Endodermal cell (in vitro differentiated cells): ENCODE data around the gene HIRIP3. TPM values are rescaled to one million over a fixed set of nuclear protein-coding genes. Genes with fewer than 3 reads are reported as not detected.

Source experiments
- DNase-seq: peaks from one replicate; pipeline ENCODE4 v3.0.0-alpha.2; 2017
- H3K27ac ChIP-seq: 2 replicates; pipeline ENCODE4 v1.5.1; 2013; ENCODE audit warnings: mild to moderate bottlenecking, low read depth, low read length, moderate library complexity
- H3K27me3 ChIP-seq: 2 replicates; pipeline ENCODE4 v1.6.1; 2013; ENCODE audit warnings: mild to moderate bottlenecking, low read length, moderate library complexity; ENCODE audit not compliant: insufficient read depth, control insufficient read depth, poor library complexity, severe bottlenecking
- H3K36me3 ChIP-seq: 2 replicates; pipeline ENCODE4 v1.7.0; 2013; ENCODE audit warnings: mild to moderate bottlenecking, low read length, moderate library complexity; ENCODE audit not compliant: control insufficient read depth, insufficient read depth
- H3K4me1 ChIP-seq: one replicate; pipeline ENCODE4 v1.7.0; 2013; ENCODE audit warnings: low read length; ENCODE audit not compliant: control insufficient read depth, insufficient read depth
- H3K4me3 ChIP-seq: 2 replicates; pipeline ENCODE4 v1.5.1; 2013; ENCODE audit warnings: mild to moderate bottlenecking, low read length, moderate library complexity
- H3K9ac ChIP-seq: 2 replicates; pipeline ENCODE4 v1.6.1; 2013; ENCODE audit warnings: mild to moderate bottlenecking, low read length, moderate library complexity; ENCODE audit not compliant: poor library complexity, severe bottlenecking; ENCODE audit errors: extremely low read depth
- H3K9me3 ChIP-seq: 2 replicates; pipeline ENCODE4 v1.6.1; 2013; ENCODE audit warnings: mild to moderate bottlenecking, low read length, moderate library complexity; ENCODE audit not compliant: control insufficient read depth
- H3K27ac Mint-ChIP-seq: 2 replicates; pipeline ENCODE4 v1.8.0; 2020; ENCODE audit warnings: mixed read lengths
- H3K27me3 Mint-ChIP-seq: 2 replicates; pipeline ENCODE4 v1.8.0; 2021; ENCODE audit warnings: mild to moderate bottlenecking, mixed read lengths; ENCODE audit not compliant: insufficient read depth
- H3K36me3 Mint-ChIP-seq: 2 replicates; pipeline ENCODE4 v1.8.0; 2020; ENCODE audit warnings: low read depth, mixed read lengths
- H3K4me1 Mint-ChIP-seq: 2 replicates; pipeline ENCODE4 v1.8.0; 2020; ENCODE audit warnings: mixed read lengths
- H3K4me3 Mint-ChIP-seq: 2 replicates; pipeline ENCODE4 v1.8.0; 2020; ENCODE audit warnings: mild to moderate bottlenecking, moderate library complexity, mixed read lengths
- H3K9me3 Mint-ChIP-seq: 2 replicates; pipeline ENCODE4 v1.8.0; 2020; ENCODE audit warnings: mild to moderate bottlenecking, mixed read lengths
- WGBS, 2 experiments: methylation state at CpG; one replicate each; pipeline versions ENCODE4 v1.1.5 to v1.1.7; 2013; ENCODE audit warnings: missing lambda C conversion rate in 2 of 2, mixed read lengths in 1 of 2; ENCODE audit not compliant: insufficient coverage in 1 of 2, insufficient read length in 1 of 2; 5-methylcytosine and 5-hydroxymethylcytosine counted together
- total RNA-seq, 2 donors: library from RNA; stranded (reverse); fragmentation: NEBNext Ultra II Directional in 1 of 2; extraction: Animal tissue kit (Norgen Biotek cat#: 25700) in 1 of 2; gene quantifications; 2 replicates in 1 of 2; 3 replicates in 1 of 2; pipeline ENCODE4 v1.2.1, GENCODE V29; 2021
- TF ChIP-seq, protein P1 (sequence below): fragments of 200-600 bp; sonication (generic); conservative IDR thresholded peaks from 2 replicates; pipeline ENCODE4 v1.5.0; 2021; ENCODE audit warnings: antibody characterized with exemption, mild to moderate bottlenecking

HIRIP3 gene
- total RNA-seq, 2 donors from 2014 or later = 9.4 to 13.9 TPM

DNA sequence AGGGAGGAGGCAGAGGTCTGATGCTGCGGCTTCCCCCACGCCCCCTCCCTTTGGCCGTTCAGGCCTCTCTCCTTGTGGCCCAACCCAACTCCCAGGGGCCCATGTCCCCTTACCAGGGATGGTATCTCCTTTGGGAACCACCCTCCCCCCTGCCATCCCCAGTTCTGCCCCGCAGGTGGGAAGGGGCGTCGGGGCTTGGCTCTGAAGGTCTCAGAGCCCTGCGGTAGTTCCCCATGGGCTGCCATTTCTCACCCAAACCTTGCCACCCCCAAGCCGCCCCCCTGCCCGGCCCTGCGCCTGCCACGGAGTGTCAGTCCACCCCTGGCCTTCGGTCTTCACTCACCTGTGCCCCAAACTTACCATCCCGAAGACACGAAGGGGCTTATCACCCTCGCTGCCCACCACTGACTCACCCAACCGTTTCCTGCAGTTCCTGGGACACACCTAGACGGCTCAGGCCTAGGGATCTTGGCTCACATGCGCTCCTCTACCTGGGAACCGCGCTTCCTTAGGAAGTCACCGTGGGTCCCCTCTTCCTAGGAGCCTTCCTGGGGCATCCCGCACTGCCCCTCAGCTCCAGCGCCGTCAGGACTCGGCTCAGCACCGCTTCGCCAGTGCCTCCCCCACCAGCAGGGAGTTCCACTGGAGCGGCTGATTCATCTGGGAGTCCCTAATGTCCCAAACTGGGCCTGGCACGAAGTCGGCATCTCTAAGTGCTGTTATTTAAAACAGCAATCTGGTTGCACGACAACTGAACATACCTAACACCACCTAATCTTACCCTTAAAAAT is 16.5 kb upstream of the HIRIP3 start:
- Histone ChIP-seq H3K9ac (no peak overlapping the region), H3K4me1 (no peaks in the 10 kb centered on the region), H3K4me3 (no peak overlapping the region), H3K36me3 (no peaks in the 10 kb centered on the region), H3K9me3 (no peaks in the 10 kb centered on the region), H3K27me3 (peaks cover 22% of the 10 kb centered on the region), H3K27ac (no peak overlapping the region)
- Mint-ChIP-seq H3K36me3 (no peaks in the 10 kb centered on the region), H3K4me3 (peak overlapping the region; percentile 62), H3K27me3 (peaks cover 46% of the 10 kb centered on the region), H3K9me3 (no peaks in the 10 kb centered on the region), H3K27ac (no peak overlapping the region), H3K4me1 (peaks cover 7% of the 10 kb centered on the region)
- TF ChIP-seq, protein P1, sequence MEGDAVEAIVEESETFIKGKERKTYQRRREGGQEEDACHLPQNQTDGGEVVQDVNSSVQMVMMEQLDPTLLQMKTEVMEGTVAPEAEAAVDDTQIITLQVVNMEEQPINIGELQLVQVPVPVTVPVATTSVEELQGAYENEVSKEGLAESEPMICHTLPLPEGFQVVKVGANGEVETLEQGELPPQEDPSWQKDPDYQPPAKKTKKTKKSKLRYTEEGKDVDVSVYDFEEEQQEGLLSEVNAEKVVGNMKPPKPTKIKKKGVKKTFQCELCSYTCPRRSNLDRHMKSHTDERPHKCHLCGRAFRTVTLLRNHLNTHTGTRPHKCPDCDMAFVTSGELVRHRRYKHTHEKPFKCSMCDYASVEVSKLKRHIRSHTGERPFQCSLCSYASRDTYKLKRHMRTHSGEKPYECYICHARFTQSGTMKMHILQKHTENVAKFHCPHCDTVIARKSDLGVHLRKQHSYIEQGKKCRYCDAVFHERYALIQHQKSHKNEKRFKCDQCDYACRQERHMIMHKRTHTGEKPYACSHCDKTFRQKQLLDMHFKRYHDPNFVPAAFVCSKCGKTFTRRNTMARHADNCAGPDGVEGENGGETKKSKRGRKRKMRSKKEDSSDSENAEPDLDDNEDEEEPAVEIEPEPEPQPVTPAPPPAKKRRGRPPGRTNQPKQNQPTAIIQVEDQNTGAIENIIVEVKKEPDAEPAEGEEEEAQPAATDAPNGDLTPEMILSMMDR = no peak
- DNase-seq = peak; percentile 70
- WGBS, 2 experiments = 29 to 35% methylated on average over 16 to 31 of the region's 31 CpGs

DNA sequence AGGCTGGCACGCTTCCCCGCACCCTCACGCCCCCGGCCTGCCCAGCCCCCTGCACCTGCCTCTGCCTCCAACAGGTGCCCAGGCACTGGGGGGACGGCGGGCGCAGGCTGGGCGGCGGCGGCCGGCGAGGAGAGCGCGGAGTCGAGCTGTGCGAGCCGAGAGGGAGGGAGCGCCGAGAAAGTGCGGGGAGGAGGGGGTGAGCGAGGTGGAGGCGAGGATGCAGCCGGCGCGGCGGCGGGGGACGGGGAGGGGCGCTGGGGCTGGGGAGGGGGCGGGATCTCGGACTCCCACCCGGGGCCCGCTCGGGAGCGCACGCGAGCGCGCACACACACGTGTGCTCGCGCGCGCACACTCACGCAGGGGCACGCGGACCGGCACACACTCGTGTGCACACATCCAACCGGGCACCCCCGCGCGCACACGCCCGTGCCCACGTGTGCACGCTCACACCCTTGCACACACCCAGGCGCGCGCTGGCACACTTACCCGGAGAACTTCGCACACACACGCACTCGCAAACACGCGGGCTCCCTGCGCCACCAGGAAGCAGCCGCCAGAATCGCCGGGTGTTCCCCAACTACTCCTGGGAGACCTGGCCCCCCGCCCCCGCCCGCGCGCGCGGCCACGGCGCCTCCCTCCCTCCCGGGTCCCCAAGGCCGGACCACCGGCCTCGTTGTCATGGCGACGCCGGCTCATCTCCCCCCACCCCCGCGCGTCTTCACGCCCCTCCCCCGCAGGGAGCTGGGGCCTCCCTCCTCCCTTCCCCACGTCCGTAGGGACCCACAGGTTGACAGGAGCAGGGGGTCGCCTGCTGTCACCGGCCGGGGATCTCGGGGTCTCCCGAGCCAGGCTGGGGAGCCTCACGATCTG is 15.7 kb upstream of the HIRIP3 start, which contains the start of gene DOC2A:
Gene DOC2A, minus strand, starts transcription at position 184 of the 870 bp plus-strand sequence. CDS start 805 bp downstream, outside the sequence.
- Mint-ChIP-seq H3K4me1 (peaks cover 7% of the 10 kb centered on the region), H3K27ac (no peak within 1 kb of the TSS), H3K27me3 (peaks cover 46% of the 10 kb centered on the region), H3K4me3 (peak within 1 kb of the TSS; percentile 62), H3K36me3 (no peaks in the 10 kb centered on the region), H3K9me3 (no peaks in the 10 kb centered on the region)
- H3K4me1 ChIP-seq = no peaks in the 10 kb centered on the region
- TF ChIP-seq, protein P1 = no peak
- no peak within 1 kb of the TSS for H3K27ac ChIP-seq
- no peak within 1 kb of the TSS for H3K9ac ChIP-seq
- H3K36me3 ChIP-seq = no peaks in the 10 kb centered on the region
- WGBS, 2 experiments = 1 to 2% methylated on average over 25 to 83 of the region's 99 CpGs
- H3K27me3 ChIP-seq = peaks cover 22% of the 10 kb centered on the region
- H3K4me3 ChIP-seq = peak within 1 kb of the TSS; percentile 62
- no peaks in the 10 kb centered on the region for H3K9me3 ChIP-seq
- peak; percentile 85 for DNase-seq

DNA sequence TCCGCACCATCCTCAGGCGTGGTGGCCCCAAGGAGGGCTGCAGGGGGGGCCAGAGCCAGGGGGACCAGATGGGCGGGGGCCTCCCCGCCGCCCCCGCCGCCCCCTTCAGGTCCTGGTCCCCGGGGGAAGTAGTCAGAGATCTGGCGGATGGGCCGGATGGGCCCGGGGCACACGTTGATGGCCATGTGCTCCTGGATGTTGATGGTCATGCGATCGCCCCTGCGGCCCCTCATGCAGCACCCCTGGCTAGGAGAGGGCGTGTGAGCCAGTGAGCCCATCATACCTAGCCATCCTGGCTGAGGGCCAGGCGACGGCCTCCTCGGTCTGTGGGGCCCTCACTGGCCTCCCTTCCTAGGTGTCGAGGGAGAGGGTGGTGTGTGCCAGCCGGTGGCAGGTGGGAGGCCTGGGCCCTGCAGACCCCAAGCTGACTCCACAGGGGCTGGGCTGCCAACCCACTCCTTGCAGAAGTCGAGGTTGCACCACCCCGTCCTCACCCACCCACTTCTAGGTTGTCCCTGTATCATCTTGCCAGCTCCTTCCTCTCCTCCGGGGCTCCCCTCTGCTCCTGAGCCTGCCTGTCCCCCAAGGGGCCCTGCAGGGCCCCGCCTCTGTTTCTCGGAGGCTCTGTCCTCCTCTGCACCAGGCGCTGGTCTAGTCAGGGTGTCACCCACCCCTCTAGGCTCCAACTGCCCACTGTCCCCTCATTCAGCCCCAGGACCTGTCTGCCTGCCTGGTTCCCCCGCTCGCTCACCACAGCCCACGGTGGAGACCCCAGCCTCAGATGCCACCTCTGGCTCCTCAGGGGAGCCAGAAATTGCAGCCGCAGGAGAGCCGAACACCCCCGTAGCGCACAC is 14.8 kb upstream of the HIRIP3 start:
- H3K27ac Mint-ChIP-seq = no peak overlapping the region
- peaks cover 22% of the 10 kb centered on the region for H3K27me3 ChIP-seq
- no peak overlapping the region for H3K9ac ChIP-seq
- H3K36me3 ChIP-seq = no peaks in the 10 kb centered on the region
- H3K36me3 Mint-ChIP-seq = no peaks in the 10 kb centered on the region
- no peaks in the 10 kb centered on the region for H3K9me3 Mint-ChIP-seq
- H3K27me3 Mint-ChIP-seq = peaks cover 46% of the 10 kb centered on the region
- 50 to 60% methylated on average over 4 to 32 of the region's 34 CpGs for WGBS, 2 experiments
- peak overlapping the region; percentile 62 for H3K4me3 Mint-ChIP-seq
- no peak for DNase-seq
- H3K9me3 ChIP-seq = no peaks in the 10 kb centered on the region
- H3K4me1 ChIP-seq = no peaks in the 10 kb centered on the region
- peak overlapping the region; percentile 62 for H3K4me3 ChIP-seq
- TF ChIP-seq, protein P1 = no peak
- no peak overlapping the region for H3K27ac ChIP-seq
- H3K4me1 Mint-ChIP-seq = peaks cover 7% of the 10 kb centered on the region
